ENCODE data around the gene FCAMR.

DNA sequence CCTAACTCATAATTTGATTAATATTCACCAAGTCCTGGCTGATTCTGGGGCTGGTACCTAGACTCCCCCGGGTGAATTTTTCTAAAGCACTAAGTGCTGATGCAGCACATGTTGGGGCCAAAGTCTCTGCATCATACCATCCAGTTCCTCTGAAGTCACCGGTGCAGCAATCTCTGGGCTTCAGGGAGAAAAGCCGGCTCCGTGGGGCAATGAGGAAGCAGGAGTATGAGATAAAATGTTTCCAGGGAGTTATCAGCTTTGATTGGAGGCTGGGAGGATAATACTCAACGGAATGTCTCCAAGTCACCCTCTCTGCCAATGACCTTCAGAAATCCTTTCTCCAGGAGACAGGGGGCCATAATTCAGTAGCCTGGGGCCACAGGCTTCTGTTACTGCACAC is 1.2 kb downstream of the FCAMR start:
- TF ChIP-seq, protein P1, sequence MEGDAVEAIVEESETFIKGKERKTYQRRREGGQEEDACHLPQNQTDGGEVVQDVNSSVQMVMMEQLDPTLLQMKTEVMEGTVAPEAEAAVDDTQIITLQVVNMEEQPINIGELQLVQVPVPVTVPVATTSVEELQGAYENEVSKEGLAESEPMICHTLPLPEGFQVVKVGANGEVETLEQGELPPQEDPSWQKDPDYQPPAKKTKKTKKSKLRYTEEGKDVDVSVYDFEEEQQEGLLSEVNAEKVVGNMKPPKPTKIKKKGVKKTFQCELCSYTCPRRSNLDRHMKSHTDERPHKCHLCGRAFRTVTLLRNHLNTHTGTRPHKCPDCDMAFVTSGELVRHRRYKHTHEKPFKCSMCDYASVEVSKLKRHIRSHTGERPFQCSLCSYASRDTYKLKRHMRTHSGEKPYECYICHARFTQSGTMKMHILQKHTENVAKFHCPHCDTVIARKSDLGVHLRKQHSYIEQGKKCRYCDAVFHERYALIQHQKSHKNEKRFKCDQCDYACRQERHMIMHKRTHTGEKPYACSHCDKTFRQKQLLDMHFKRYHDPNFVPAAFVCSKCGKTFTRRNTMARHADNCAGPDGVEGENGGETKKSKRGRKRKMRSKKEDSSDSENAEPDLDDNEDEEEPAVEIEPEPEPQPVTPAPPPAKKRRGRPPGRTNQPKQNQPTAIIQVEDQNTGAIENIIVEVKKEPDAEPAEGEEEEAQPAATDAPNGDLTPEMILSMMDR (conservative IDR thresholded peaks at IDR 0.05; ENCODE audit: low read depth in 2 of 2), result no peak
- no peak for TF ChIP-seq CREB1 (CRISPR knock-in tag; IDR thresholded peaks at IDR 0.05; ENCODE audit: low read depth)
- no peak for TF ChIP-seq EZH2 (IDR thresholded peaks at IDR 0.05; ENCODE audit: low read depth, unreplicated experiment)
- TF ChIP-seq POLR2AphosphoS5 (IDR thresholded peaks at IDR 0.05; ENCODE audit: low read depth), result no peak
- TF ChIP-seq, protein P2, sequence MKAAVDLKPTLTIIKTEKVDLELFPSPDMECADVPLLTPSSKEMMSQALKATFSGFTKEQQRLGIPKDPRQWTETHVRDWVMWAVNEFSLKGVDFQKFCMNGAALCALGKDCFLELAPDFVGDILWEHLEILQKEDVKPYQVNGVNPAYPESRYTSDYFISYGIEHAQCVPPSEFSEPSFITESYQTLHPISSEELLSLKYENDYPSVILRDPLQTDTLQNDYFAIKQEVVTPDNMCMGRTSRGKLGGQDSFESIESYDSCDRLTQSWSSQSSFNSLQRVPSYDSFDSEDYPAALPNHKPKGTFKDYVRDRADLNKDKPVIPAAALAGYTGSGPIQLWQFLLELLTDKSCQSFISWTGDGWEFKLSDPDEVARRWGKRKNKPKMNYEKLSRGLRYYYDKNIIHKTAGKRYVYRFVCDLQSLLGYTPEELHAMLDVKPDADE (IDR thresholded peaks at IDR 0.05), result no peak
- TF ChIP-seq EZH2phosphoT487 (IDR thresholded peaks at IDR 0.05; ENCODE audit: unreplicated experiment), result no peak
- TF ChIP-seq, protein P3, sequence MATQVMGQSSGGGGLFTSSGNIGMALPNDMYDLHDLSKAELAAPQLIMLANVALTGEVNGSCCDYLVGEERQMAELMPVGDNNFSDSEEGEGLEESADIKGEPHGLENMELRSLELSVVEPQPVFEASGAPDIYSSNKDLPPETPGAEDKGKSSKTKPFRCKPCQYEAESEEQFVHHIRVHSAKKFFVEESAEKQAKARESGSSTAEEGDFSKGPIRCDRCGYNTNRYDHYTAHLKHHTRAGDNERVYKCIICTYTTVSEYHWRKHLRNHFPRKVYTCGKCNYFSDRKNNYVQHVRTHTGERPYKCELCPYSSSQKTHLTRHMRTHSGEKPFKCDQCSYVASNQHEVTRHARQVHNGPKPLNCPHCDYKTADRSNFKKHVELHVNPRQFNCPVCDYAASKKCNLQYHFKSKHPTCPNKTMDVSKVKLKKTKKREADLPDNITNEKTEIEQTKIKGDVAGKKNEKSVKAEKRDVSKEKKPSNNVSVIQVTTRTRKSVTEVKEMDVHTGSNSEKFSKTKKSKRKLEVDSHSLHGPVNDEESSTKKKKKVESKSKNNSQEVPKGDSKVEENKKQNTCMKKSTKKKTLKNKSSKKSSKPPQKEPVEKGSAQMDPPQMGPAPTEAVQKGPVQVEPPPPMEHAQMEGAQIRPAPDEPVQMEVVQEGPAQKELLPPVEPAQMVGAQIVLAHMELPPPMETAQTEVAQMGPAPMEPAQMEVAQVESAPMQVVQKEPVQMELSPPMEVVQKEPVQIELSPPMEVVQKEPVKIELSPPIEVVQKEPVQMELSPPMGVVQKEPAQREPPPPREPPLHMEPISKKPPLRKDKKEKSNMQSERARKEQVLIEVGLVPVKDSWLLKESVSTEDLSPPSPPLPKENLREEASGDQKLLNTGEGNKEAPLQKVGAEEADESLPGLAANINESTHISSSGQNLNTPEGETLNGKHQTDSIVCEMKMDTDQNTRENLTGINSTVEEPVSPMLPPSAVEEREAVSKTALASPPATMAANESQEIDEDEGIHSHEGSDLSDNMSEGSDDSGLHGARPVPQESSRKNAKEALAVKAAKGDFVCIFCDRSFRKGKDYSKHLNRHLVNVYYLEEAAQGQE (IDR thresholded peaks at IDR 0.05; ENCODE audit: unreplicated experiment), result no peak
- TF ChIP-seq STAT1 (IDR thresholded peaks at IDR 0.05; ENCODE audit: unreplicated experiment), result no peak
- no peak for TF ChIP-seq JUNB (IDR thresholded peaks at IDR 0.05; ENCODE audit: unreplicated experiment)
- TF ChIP-seq ZNF114 (CRISPR knock-in tag; IDR thresholded peaks at IDR 0.05), result no peak
- TF ChIP-seq NANOG (IDR thresholded peaks at IDR 0.05; ENCODE audit: borderline replicate concordance), result no peak

Measured in GM23338 (cell line).